HepG2 (cell line): Measurements from ENCODE around the gene GNG7. TPM values are rescaled to one million over a fixed set of nuclear protein-coding genes. Genes with fewer than 3 reads are reported as not detected.

ENCODE experiments used
- AFF4 ChIP-seq: sonication (generic); formaldehyde crosslinking; IDR thresholded peaks from 2 replicates; pipeline ENCODE4 v1.4.0; 2020; ENCODE audit warnings: missing genetic modification reagents
- CBX1 ChIP-seq: IDR thresholded peaks from one replicate; pipeline ENCODE4 v1.6.1; 2016; ENCODE audit warnings: antibody characterized with exemption, low read depth
- FOXK2 ChIP-seq: fragments of 450-650 bp; IDR thresholded peaks from 2 replicates; pipeline ENCODE4 v1.6.1; 2016
- HMG20A ChIP-seq: IDR thresholded peaks from 2 replicates; pipeline ENCODE4 v1.6.1; 2016; ENCODE audit warnings: borderline replicate concordance
- HMGA1 ChIP-seq: sonication (generic); formaldehyde crosslinking; conservative IDR thresholded peaks from 2 replicates; pipeline ENCODE4 v1.4.0; 2020; ENCODE audit warnings: missing genetic modification reagents
- KDM5B ChIP-seq: sonication (generic); formaldehyde crosslinking; IDR thresholded peaks from 2 replicates; pipeline ENCODE4 v1.4.0; 2020; ENCODE audit warnings: missing genetic modification reagents, mild to moderate bottlenecking, borderline replicate concordance
- MAFG ChIP-seq: sonication (generic); formaldehyde crosslinking; IDR thresholded peaks from 2 replicates; pipeline ENCODE4 v1.5.1; 2020; ENCODE audit warnings: mild to moderate bottlenecking, missing genetic modification reagents
- PHF21A ChIP-seq: sonication (generic); formaldehyde crosslinking; IDR thresholded peaks from 2 replicates; pipeline ENCODE4 v1.5.0; 2020; ENCODE audit warnings: mild to moderate bottlenecking, missing genetic modification reagents
- REXO4 ChIP-seq: sonication (generic); formaldehyde crosslinking; IDR thresholded peaks from 2 replicates; pipeline ENCODE4 v1.8.0; 2022; ENCODE audit warnings: missing genetic modification reagents, mild to moderate bottlenecking, borderline replicate concordance
- SALL2 ChIP-seq: sonication (generic); formaldehyde crosslinking; IDR thresholded peaks from 2 replicates; pipeline ENCODE4 v1.8.1; 2023; ENCODE audit warnings: mild to moderate bottlenecking, missing genetic modification reagents, inconsistent platforms
- TCF12 ChIP-seq, 2 experiments: fragments of 450-650 bp in 1 of 2; sonication (generic) in 1 of 2; formaldehyde crosslinking in 1 of 2; IDR thresholded peaks; 2 replicates each; pipeline versions ENCODE4 v1.6.1 to v1.8.0; 2017 to 2022; ENCODE audit warnings: antibody characterized with exemption in 1 of 2, mild to moderate bottlenecking in 1 of 2, missing genetic modification reagents in 1 of 2, moderate library complexity in 1 of 2
- TCF7L2 ChIP-seq: IDR thresholded peaks from 2 replicates; pipeline ENCODE4 v1.6.1; 2011; ENCODE audit warnings: mild to moderate bottlenecking, low read depth, low read length, moderate library complexity
- TEF ChIP-seq: sonication (generic); formaldehyde crosslinking; IDR thresholded peaks from 2 replicates; pipeline ENCODE4 v1.5.0; 2020; ENCODE audit warnings: missing genetic modification reagents
- ZNF318 ChIP-seq: sonication (generic); formaldehyde crosslinking; IDR thresholded peaks from 2 replicates; pipeline ENCODE4 v1.4.0; 2020; ENCODE audit warnings: mild to moderate bottlenecking, missing genetic modification reagents
- ZNF644 ChIP-seq: IDR thresholded peaks from 2 replicates; pipeline ENCODE4 v1.6.1; 2016; ENCODE audit warnings: low read depth
- ZNF749 ChIP-seq: sonication (generic); formaldehyde crosslinking; IDR thresholded peaks from 2 replicates; pipeline ENCODE4 v1.8.0; 2022; ENCODE audit warnings: mild to moderate bottlenecking, missing genetic modification reagents, moderate library complexity, borderline replicate concordance
- ZNF772 ChIP-seq: sonication (generic); formaldehyde crosslinking; IDR thresholded peaks from 2 replicates; pipeline ENCODE4 v1.5.0; 2020; ENCODE audit warnings: mild to moderate bottlenecking, missing genetic modification reagents
- polyA plus RNA-seq, 8 experiments: library from polyadenylated mRNA; depleted of rRNA in 3 of 8; stranded (reverse) in 7 of 8; unstranded in 1 of 8; fragments of >200 nt; fragmentation: Illumina TruSeq in 4 of 8; extraction: Trizol in 4 of 8; gene quantifications; 2 replicates each; pipeline versions ENCODE4 v1.2.1 to v1.2.3, GENCODE V29; 2011 to 2016; ENCODE audit warnings: low read depth in 4 of 8, missing spikeins in 1 of 8, mixed read lengths in 1 of 8; ENCODE audit not compliant: insufficient read depth in 1 of 8
- total RNA-seq, 5 experiments: library from RNA; depleted of rRNA; stranded (reverse); fragments of >200 nt; fragmentation: Illumina TruSeq; extraction: Trizol; gene quantifications; 2 replicates each; pipeline ENCODE4 v1.2.3, GENCODE V29; 2016; ENCODE audit warnings: low read depth in 1 of 5

Gene GNG7
- total and polyA plus RNA-seq, 2 of the 13 experiments (the other 11 are each of a cell fraction or from before 2014, with no cell fraction given): 1.4 to 3.3 TPM

DNA sequence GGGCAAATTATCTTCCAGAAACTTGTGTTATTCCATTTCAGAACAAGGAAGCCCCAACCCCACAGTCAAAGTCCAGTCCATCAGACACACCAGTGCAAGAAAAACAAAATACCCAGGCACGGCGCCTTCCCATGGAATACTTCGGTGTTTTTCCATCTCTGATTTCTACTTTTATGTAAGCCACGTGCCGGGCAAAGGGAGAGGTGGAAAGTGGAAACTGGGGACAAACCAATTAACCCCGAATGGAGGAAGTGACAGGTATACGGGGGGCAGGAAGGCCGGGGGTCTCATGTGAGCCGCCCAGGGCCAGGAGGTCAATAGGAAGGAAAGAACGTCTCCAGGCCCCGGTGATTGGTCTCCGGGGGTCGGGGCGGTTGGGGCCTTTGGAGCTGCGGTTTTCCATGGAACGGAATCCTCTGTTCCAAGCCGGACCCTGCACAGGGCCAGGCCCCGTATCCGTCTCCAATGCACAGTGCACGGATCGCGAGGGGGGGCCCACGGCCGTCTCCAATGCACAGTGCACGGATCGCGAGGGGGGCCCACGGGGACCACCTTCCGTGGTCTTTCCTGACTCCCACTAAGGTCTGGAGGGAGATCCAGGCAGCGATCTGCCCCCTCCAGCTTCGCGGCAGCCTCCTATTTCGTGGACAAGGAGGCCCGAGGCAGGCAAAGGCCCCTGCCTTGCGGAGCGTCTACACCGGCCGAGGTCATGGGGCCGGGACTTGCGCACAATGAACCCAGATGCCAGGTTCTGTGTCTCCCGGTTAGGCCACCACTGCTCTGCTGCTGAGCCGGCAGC lies 146.9 kb downstream of the GNG7 start (continued):
- TF ChIP-seq AFF4 (CRISPR knock-in tag): no peak
- no peak for TF ChIP-seq CBX1
- no peak for TF ChIP-seq MAFG
- TF ChIP-seq FOXK2: no peak
- TF ChIP-seq REXO4 (CRISPR knock-in tag): no peak
- TF ChIP-seq ZNF644: no peak
- no peak for TF ChIP-seq ZNF749
- TF ChIP-seq TCF7L2: no peak
- no peak for TF ChIP-seq HMG20A (CRISPR knock-in tag)
- no peak for TF ChIP-seq ZNF772 (CRISPR knock-in tag)
- TF ChIP-seq HMGA1: no peak
- peak; percentile 71 for TF ChIP-seq PHF21A
- no peak for TF ChIP-seq TEF (CRISPR knock-in tag)
- no peak for TF ChIP-seq TCF12 (IDR thresholded peaks at IDR 0.05)
- no peak for TF ChIP-seq TCF12 (CRISPR knock-in tag; IDR thresholded peaks at IDR 0.05)
- TF ChIP-seq SALL2: no peak
- no peak for TF ChIP-seq ZNF318 (CRISPR knock-in tag)
- no peak for TF ChIP-seq KDM5B (CRISPR knock-in tag)
